Panc1 (cell line): ENCODE results near the gene KISS1R. TPM values are rescaled to one million over a fixed set of nuclear protein-coding genes. Genes with fewer than 3 reads are reported as not detected.

ENCODE experiments used
- ATAC-seq: fragments of 200-7000 bp; cut with Tn5 transposase; 2 replicates; pipeline ENCODE4 v1.9.1; 2020; ENCODE audit warnings: mild to moderate bottlenecking, moderate library complexity
- BruUV-seq: library from RNA; stranded (reverse); fragments of 400-500 nt; replicated peaks from 2 replicates; lab custom pipeline; 2021; lab: Mats Ljungman, UMichigan
- CTCF ChIA-PET: fragments of 300-600 bp; sonication (Branson Sonifier 250); formaldehyde crosslinking; loops from one replicate; lab custom pipeline; 2022; ENCODE audit warnings: antibody characterized with exemption; lab: Charles Lee
- POLR2A ChIA-PET: fragments of 300-600 bp; sonication (Branson Sonifier 250); formaldehyde crosslinking; loops from one replicate; lab custom pipeline; 2022; ENCODE audit warnings: antibody characterized with exemption; lab: Charles Lee
- DNase-seq: peaks from one replicate; pipeline ENCODE4 v3.0.0-alpha.2; 2010; ENCODE audit warnings: low read depth, low spot score
- H3K27ac ChIP-seq: 2 replicates; pipeline ENCODE4 v1.5.1; 2011; ENCODE audit warnings: mild to moderate bottlenecking, low read length, inconsistent platforms
- H3K27me3 ChIP-seq: fragments of 200-500 bp; sonication (Bioruptor generic); 2 replicates; pipeline ENCODE4 v1.6.0; 2014; ENCODE audit warnings: low read length, inconsistent platforms; ENCODE audit not compliant: control insufficient read depth, insufficient read depth
- H3K36me3 ChIP-seq: fragments of 200-500 bp; sonication (Bioruptor generic); 2 replicates; pipeline ENCODE4 v1.5.1; 2014; ENCODE audit warnings: inconsistent platforms, mild to moderate bottlenecking, low read length, moderate library complexity; ENCODE audit not compliant: control insufficient read depth, insufficient read depth
- H3K4me1 ChIP-seq: 2 replicates; pipeline ENCODE4 v1.5.1; 2011; ENCODE audit warnings: inconsistent platforms, mild to moderate bottlenecking, low read length, moderate library complexity; ENCODE audit not compliant: control insufficient read depth, insufficient read depth
- H3K4me3 ChIP-seq, 2 experiments: 2 replicates each; pipeline ENCODE4 v1.5.1; 2011 to 2012; ENCODE audit warnings: low read depth in 2 of 2, low read length in 2 of 2, mild to moderate bottlenecking in 2 of 2, inconsistent platforms in 1 of 2, moderate library complexity in 1 of 2
- H3K9me3 ChIP-seq: fragments of 200-500 bp; sonication (Bioruptor generic); 2 replicates; pipeline ENCODE4 v1.5.1; 2014; ENCODE audit warnings: low read depth, mild to moderate bottlenecking, inconsistent platforms, low read length, moderate library complexity; ENCODE audit not compliant: control insufficient read depth, insufficient read depth
- CTCF ChIP-seq: fragments of 450-650 bp; IDR thresholded peaks from 2 replicates; pipeline ENCODE4 v1.5.1; 2017; ENCODE audit warnings: mild to moderate bottlenecking
- POLR2AphosphoS5 ChIP-seq: IDR thresholded peaks from 2 replicates; pipeline ENCODE4 v1.6.1; 2012; ENCODE audit warnings: mild to moderate bottlenecking, low read depth, low read length, moderate library complexity
- REST ChIP-seq, 2 experiments: IDR thresholded peaks; 2 replicates each; pipeline ENCODE4 v1.6.1; 2011 to 2012; ENCODE audit warnings: low read depth in 2 of 2, control low read depth in 1 of 2, low read length in 1 of 2, mild to moderate bottlenecking in 1 of 2, moderate library complexity in 1 of 2; ENCODE audit not compliant: insufficient read depth in 1 of 2
- SIN3A ChIP-seq: IDR thresholded peaks from 2 replicates; pipeline ENCODE4 v1.6.1; 2012; ENCODE audit warnings: low read depth, mild to moderate bottlenecking, low read length, moderate library complexity, borderline replicate concordance; ENCODE audit not compliant: insufficient read depth
- TCF7L2 ChIP-seq: IDR thresholded peaks from 2 replicates; pipeline ENCODE4 v1.6.1; 2011; ENCODE audit warnings: mild to moderate bottlenecking, low read depth, low read length, inconsistent platforms
- in situ Hi-C: cut with HindIII; loops from 2 replicates; pipeline ENCODE4 v1.10.0; 2016; ENCODE audit warnings: low sequenced_read_pairs, low pct_unique_long_range_greater_than_20kb
- intact Hi-C: fragments of 100-400 bp; cut with micrococcal nuclease; formaldehyde crosslinking; loops from one replicate; pipeline ENCODE4 v1.10.0; 2022; ENCODE audit not compliant: unreplicated experiment
- total RNA-seq: library from RNA; stranded (reverse); gene quantifications from one replicate; pipeline ENCODE4 v1.2.1, GENCODE V29; 2021; ENCODE audit not compliant: unreplicated experiment

Gene KISS1R
- total RNA-seq, 1 experiment from 2014 or later: 0.92 TPM

- ATAC-seq (no peak), DNase-seq (no peak)
- no peaks in the 10 kb centered on the region for H3K36me3 ChIP-seq
- POLR2A ChIA-PET: no interaction called here
- H3K9me3 ChIP-seq: no peaks in the 10 kb centered on the region
- CTCF ChIA-PET: no interaction called here
- no peak for TF ChIP-seq REST (IDR thresholded peaks at IDR 0.05; ENCODE audit: insufficient read depth in 1 of 2, low read depth in 2 of 2, low read length in 1 of 2)
- TF ChIP-seq CTCF: no peak
- no peak for TF ChIP-seq POLR2AphosphoS5
- no peak for TF ChIP-seq TCF7L2
- TF ChIP-seq SIN3A: no peak
- intact Hi-C loops: no loop called here
- H3K4me1 ChIP-seq: no peaks in the 10 kb centered on the region
- no TSS peak for BruUV-seq
- in situ Hi-C loops: no loop called here
- H3K27ac ChIP-seq: no peak overlapping the region
- H3K27me3 ChIP-seq: no peaks in the 10 kb centered on the region
- no peak overlapping the region for H3K4me3 ChIP-seq
Observed at GRCh38 chr19:903266-903797, 13.8 kb upstream of the KISS1R start.

GRCh38 chr19:904545-904944 lies 12.6 kb upstream of the KISS1R start:
- in situ Hi-C loops (no loop called here), intact Hi-C loops (no loop called here)
- ATAC-seq: no peak
- Histone ChIP-seq H3K4me1 (no peaks in the 10 kb centered on the region), H3K36me3 (no peaks in the 10 kb centered on the region), H3K27ac (no peak overlapping the region), H3K9me3 (no peaks in the 10 kb centered on the region), H3K4me3 (no peak overlapping the region), H3K27me3 (no peaks in the 10 kb centered on the region)
- BruUV-seq: no TSS peak
- POLR2A ChIA-PET: no interaction called here
- DNase-seq: no peak
- TF ChIP-seq REST (IDR thresholded peaks at IDR 0.05; ENCODE audit: insufficient read depth in 1 of 2, low read depth in 2 of 2, low read length in 1 of 2): no peak
- no peak for TF ChIP-seq SIN3A
- CTCF ChIA-PET: no interaction called here
